Astrocyte of the spinal cord (primary cell): ENCODE data around the gene PHLPP1.

Source experiments
- DNase-seq: peaks from one replicate; pipeline ENCODE4 v3.0.0; 2011; ENCODE audit warnings: low read depth, low spot score
- H3K4me3 ChIP-seq: 2 replicates; pipeline ENCODE4 v1.5.1; 2011; ENCODE audit warnings: low read depth, mild to moderate bottlenecking, low read length, moderate library complexity
- in situ Hi-C: cut with HindIII; loops from 2 replicates; pipeline ENCODE4 v1.10.0; 2017; ENCODE audit warnings: low sequenced_read_pairs
- TF ChIP-seq, protein P1 (sequence below): IDR thresholded peaks from 2 replicates; pipeline ENCODE4 v1.5.1; 2012; ENCODE audit warnings: low read depth, mild to moderate bottlenecking, low read length, inconsistent platforms

Gene PHLPP1

DNA sequence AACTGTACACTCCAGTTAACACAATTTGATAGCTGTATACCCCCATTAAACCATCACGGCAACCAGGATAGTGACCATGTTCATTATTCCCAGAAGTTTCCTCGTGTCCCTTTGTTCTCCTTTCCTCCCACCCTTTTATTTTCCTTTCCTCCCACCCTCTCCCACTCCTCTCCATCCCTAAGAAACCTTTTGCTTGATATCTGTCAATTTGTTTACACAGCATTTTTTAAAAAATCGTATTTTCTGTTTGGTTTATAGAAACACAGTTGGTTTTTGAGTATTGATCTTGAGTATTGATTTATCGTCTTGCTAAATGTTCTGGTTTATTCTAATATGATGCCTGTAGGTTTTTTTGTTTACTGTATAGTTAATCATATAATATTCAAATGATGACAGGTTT, 119.4 kb downstream of the PHLPP1 start:
- in situ Hi-C loops, result no loop called here
- DNase-seq, result no peak
- H3K4me3 ChIP-seq, result no peak overlapping the region
- TF ChIP-seq, protein P1, sequence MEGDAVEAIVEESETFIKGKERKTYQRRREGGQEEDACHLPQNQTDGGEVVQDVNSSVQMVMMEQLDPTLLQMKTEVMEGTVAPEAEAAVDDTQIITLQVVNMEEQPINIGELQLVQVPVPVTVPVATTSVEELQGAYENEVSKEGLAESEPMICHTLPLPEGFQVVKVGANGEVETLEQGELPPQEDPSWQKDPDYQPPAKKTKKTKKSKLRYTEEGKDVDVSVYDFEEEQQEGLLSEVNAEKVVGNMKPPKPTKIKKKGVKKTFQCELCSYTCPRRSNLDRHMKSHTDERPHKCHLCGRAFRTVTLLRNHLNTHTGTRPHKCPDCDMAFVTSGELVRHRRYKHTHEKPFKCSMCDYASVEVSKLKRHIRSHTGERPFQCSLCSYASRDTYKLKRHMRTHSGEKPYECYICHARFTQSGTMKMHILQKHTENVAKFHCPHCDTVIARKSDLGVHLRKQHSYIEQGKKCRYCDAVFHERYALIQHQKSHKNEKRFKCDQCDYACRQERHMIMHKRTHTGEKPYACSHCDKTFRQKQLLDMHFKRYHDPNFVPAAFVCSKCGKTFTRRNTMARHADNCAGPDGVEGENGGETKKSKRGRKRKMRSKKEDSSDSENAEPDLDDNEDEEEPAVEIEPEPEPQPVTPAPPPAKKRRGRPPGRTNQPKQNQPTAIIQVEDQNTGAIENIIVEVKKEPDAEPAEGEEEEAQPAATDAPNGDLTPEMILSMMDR, result no peak

DNA sequence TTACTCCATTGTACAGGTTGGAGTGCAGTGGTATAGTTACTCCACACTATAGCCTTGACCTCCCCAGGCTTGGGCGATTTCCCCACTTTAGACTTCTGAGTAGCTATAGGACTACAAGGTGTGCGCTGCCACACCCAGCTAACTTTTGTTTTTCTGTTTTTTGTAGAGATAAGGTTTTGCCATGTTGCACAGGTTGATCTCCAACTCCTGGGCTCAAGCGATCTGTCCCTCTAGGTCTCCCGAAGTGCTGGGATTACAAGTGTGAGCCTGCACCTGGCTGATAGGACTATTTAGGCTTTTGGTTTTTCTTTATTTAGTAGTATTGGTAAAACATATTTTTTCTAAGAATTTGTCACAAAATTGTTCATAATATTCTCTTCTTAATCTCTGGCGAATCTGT, 121.7 kb downstream of the PHLPP1 start:
- TF ChIP-seq, protein P1, result no peak
- no peak overlapping the region for H3K4me3 ChIP-seq
- no peak for DNase-seq
- in situ Hi-C loops, result no loop called here

DNA sequence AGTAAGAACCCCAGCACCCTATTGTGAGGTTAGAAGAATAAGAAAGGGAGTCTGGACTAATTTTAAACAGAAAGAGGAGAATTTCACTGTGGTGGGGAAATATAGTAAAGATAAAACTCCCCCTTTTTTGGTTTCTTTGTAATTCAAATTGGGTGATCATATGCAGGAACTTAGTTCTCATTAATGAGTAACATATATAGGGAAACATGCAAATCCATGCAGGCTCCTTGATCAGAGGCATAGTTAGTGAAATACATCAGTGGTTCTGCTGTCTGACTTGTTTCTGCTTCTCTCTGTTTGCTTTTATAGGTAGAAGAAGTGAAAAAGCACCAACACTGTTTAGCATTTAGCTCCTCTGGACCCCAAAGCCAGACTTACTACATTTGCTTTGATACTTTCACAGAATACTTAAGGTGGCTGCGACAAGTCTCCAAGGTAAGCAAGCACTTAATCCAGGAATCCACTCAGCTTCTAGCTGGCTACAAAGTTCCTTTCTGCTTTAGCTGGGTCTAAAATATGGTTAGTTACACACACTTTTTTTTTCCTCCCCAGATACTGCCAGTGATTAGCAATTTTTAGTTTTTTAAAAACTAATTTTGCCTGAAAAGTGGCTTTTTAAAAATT, 123.2 kb downstream of the PHLPP1 start:
- TF ChIP-seq, protein P1, result no peak
- DNase-seq, result no peak
- in situ Hi-C loops, result no loop called here
- no peak overlapping the region for H3K4me3 ChIP-seq

DNA sequence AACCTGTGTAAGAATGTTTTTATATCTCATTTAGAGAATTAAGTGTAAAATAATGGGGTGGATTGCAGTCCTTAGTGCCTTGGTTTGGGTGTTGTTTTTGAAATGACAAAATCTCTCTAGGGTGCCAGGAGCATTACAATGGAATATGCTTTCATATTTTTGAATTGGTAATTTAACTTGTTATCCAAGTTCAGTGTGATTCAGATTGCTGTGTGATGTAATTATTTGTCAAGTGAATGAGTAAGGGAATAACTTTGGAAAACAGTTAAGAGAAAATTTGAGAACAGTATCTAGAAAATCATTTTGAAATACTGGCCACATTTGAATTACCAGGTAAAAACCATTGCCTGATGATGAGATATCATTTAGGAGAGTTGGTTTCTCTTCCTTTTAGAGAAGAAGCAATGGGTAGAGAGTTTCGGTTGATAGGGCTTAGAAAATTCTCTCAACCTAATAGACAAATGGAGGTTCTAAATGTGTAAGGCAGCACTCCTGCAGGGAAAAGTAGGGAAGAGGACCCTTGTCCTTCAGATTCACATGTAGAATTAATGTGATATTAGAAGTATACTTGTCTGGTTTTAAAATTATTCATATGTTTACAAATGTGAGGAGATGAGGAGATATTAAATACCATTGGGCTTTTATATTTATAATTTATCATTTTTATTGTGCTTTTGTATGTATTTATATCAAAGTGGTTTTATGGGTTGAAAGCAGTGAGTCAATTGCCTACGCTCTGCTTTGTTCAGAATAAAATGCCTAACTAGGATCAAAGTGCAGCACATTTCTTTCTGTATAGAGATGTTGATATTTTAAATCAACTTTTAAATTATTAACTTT, 124.8 kb downstream of the PHLPP1 start:
- no peak for DNase-seq
- in situ Hi-C loops, result no loop called here
- H3K4me3 ChIP-seq, result no peak overlapping the region
- TF ChIP-seq, protein P1, result no peak

DNA sequence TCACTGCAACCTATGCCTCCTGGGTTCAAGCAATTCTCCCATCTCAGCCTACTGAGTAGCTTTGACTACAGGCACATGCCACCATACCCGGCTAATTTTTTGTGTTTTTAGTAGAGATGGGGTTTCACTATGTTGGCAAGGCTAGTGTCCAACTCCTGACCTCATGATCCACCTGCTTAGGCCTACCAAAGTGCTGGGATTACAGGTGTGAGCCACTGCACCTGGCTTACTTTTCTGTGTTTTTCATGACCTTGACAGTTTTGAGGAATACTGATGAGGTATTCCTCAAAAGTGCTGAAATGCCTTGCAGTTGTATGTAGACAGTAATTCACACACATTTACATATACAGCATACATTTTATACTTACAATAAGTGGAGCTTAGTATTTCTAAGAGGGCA, 126.1 kb downstream of the PHLPP1 start:
- no peak overlapping the region for H3K4me3 ChIP-seq
- no peak for DNase-seq
- in situ Hi-C loops, result no loop called here
- TF ChIP-seq, protein P1, result no peak

DNA sequence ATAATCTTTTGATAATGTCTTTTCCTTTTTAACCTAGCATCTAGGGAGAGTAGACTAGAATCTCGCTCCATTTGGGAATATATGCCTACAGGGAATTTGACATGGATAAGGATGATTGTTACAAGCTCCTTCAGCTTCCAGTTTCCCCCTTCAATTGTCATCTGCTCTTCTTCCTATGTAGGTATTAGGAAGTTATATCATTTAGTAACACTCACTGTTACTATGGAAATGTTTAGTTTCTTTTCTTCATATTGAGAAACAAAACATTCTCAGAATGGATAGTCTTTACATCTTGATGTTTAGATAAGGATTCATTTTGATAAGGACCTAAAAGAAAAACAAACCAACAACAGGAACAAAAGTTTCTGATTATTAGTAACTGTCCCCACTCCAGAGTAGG, 127.6 kb downstream of the PHLPP1 start:
- TF ChIP-seq, protein P1, result no peak
- no peak for DNase-seq
- in situ Hi-C loops, result no loop called here
- H3K4me3 ChIP-seq, result no peak overlapping the region
